ENCODE data around the gene FAM98B.

FAM98B gene

GRCh38 chr15:38477637-38478036, 23.7 kb downstream of the FAM98B start:
- H3K36me3 ChIP-seq (ENCODE audit: insufficient read depth), result no peaks in the 10 kb centered on the region

GRCh38 chr15:38479266-38479665, 25.3 kb downstream of the FAM98B start:
- Histone ChIP-seq H3K36me3 (ENCODE audit: insufficient read depth) (no peaks in the 10 kb centered on the region), H3K4me2 (no peak overlapping the region), H3K4me1 (ENCODE audit: low read depth, poor library complexity, severe bottlenecking) (no peaks in the 10 kb centered on the region), H3K4me3 (IDR thresholded peaks at IDR 0.05; ENCODE audit: insufficient read depth, low read depth, low read length) (no peak overlapping the region), H4K20me1 (ENCODE audit: insufficient read depth) (no peaks in the 10 kb centered on the region), H2AFZ (ENCODE audit: low read depth) (no peak overlapping the region), H3K79me2 (ENCODE audit: insufficient read depth, low read depth) (no peaks in the 10 kb centered on the region), H3K27ac (no peak overlapping the region), H3K27me3 (ENCODE audit: insufficient read depth, low read depth) (no peaks in the 10 kb centered on the region), H3K9ac (no peak overlapping the region)
- TF ChIP-seq CTCF (conservative IDR thresholded peaks at IDR 0.05; ENCODE audit: low read depth, low read length), result no peak

More at GRCh38 chr15:38477637-38478036, 23.7 kb downstream of the FAM98B start:
- H3K79me2 ChIP-seq (ENCODE audit: insufficient read depth, low read depth), result no peaks in the 10 kb centered on the region
- no peak overlapping the region for H3K27ac ChIP-seq
- TF ChIP-seq CTCF (conservative IDR thresholded peaks at IDR 0.05; ENCODE audit: low read depth, low read length), result no peak
- H3K4me1 ChIP-seq (ENCODE audit: low read depth, poor library complexity, severe bottlenecking), result no peaks in the 10 kb centered on the region
- no peak overlapping the region for H3K9ac ChIP-seq
- no peak overlapping the region for H2AFZ ChIP-seq (ENCODE audit: low read depth)
- H3K27me3 ChIP-seq (ENCODE audit: insufficient read depth, low read depth), result no peaks in the 10 kb centered on the region
- H4K20me1 ChIP-seq (ENCODE audit: insufficient read depth), result no peaks in the 10 kb centered on the region
- no peak overlapping the region for H3K4me3 ChIP-seq (IDR thresholded peaks at IDR 0.05; ENCODE audit: insufficient read depth, low read depth, low read length)
- no peak overlapping the region for H3K4me2 ChIP-seq

GRCh38 chr15:38479756-38480155, 25.8 kb downstream of the FAM98B start:
- H3K27ac ChIP-seq, result no peak overlapping the region
- H2AFZ ChIP-seq (ENCODE audit: low read depth), result no peak overlapping the region
- H3K4me1 ChIP-seq (ENCODE audit: low read depth, poor library complexity, severe bottlenecking), result no peaks in the 10 kb centered on the region
- no peaks in the 10 kb centered on the region for H3K36me3 ChIP-seq (ENCODE audit: insufficient read depth)
- H3K4me3 ChIP-seq (IDR thresholded peaks at IDR 0.05; ENCODE audit: insufficient read depth, low read depth, low read length), result no peak overlapping the region
- no peaks in the 10 kb centered on the region for H3K79me2 ChIP-seq (ENCODE audit: insufficient read depth, low read depth)
- H3K27me3 ChIP-seq (ENCODE audit: insufficient read depth, low read depth), result no peaks in the 10 kb centered on the region
- no peaks in the 10 kb centered on the region for H4K20me1 ChIP-seq (ENCODE audit: insufficient read depth)
- no peak for TF ChIP-seq CTCF (conservative IDR thresholded peaks at IDR 0.05; ENCODE audit: low read depth, low read length)
- H3K4me2 ChIP-seq, result no peak overlapping the region
- H3K9ac ChIP-seq, result no peak overlapping the region

GRCh38 chr15:38481113-38481512, 27.2 kb downstream of the FAM98B start:
- Histone ChIP-seq H3K27ac (no peak overlapping the region), H3K36me3 (ENCODE audit: insufficient read depth) (no peaks in the 10 kb centered on the region)

More at GRCh38 chr15:38481113-38481512, 27.2 kb downstream of the FAM98B start:
- no peak for TF ChIP-seq CTCF (conservative IDR thresholded peaks at IDR 0.05; ENCODE audit: low read depth, low read length)
- H3K27me3 ChIP-seq (ENCODE audit: insufficient read depth, low read depth), result no peaks in the 10 kb centered on the region
- H3K4me3 ChIP-seq (IDR thresholded peaks at IDR 0.05; ENCODE audit: insufficient read depth, low read depth, low read length), result no peak overlapping the region
- H3K9ac ChIP-seq, result no peak overlapping the region
- no peaks in the 10 kb centered on the region for H4K20me1 ChIP-seq (ENCODE audit: insufficient read depth)
- no peak overlapping the region for H2AFZ ChIP-seq (ENCODE audit: low read depth)
- H3K4me2 ChIP-seq, result no peak overlapping the region
- no peaks in the 10 kb centered on the region for H3K4me1 ChIP-seq (ENCODE audit: low read depth, poor library complexity, severe bottlenecking)
- H3K79me2 ChIP-seq (ENCODE audit: insufficient read depth, low read depth), result no peaks in the 10 kb centered on the region
